HCT116 (cell line): ENCODE data around the gene C1QL4. TPM values are rescaled to one million over a fixed set of nuclear protein-coding genes. Genes with fewer than 3 reads are reported as not detected.

Experiments used
- ATAC-seq: fragments of 200-7000 bp; cut with Tn5 transposase; 2 replicates; pipeline ENCODE4 v1.9.1; 2020; ENCODE audit warnings: mild to moderate bottlenecking, moderate library complexity
- BruUV-seq: library from RNA; stranded (reverse); fragments of 400-500 nt; replicated peaks from 2 replicates; lab custom pipeline; 2021; lab: Mats Ljungman, UMichigan
- CTCF ChIA-PET: fragments of 300-600 bp; sonication (Branson Sonifier 250); formaldehyde crosslinking; loops from one replicate; lab custom pipeline; 2021; ENCODE audit warnings: antibody characterized with exemption; lab: Charles Lee
- POLR2A ChIA-PET: fragments of 300-600, 350-600 bp; sonication (Branson Sonifier 250); formaldehyde crosslinking; loops from one replicate; lab custom pipeline; 2021; ENCODE audit warnings: antibody characterized with exemption; lab: Charles Lee
- RAD21 ChIA-PET, 2 experiments: fragments of 300-600 bp; sonication (Branson Sonifier 250); formaldehyde crosslinking; loops; one replicate each; lab custom pipeline; 2023; ENCODE audit warnings: low total read pairs in 2 of 2; ENCODE audit not compliant: uncharacterized antibody in 2 of 2, unreplicated experiment in 2 of 2, low non-redundant PET in 1 of 2; lab: Charles Lee
- DNase-seq: peaks from one replicate; pipeline ENCODE4 v3.0.0-alpha.2; 2010; ENCODE audit warnings: low read depth, low spot score
- H2AFZ ChIP-seq: fragments of 200-600 bp; shearing (Covaris generic), sonication (generic); 2 replicates; pipeline ENCODE4 v1.6.1; 2017; ENCODE audit warnings: low read depth, mixed run types, mixed read lengths, antibody characterized with exemption, low read length; ENCODE audit not compliant: poor library complexity, severe bottlenecking
- H3K27ac ChIP-seq: 2 replicates; pipeline ENCODE4 v1.5.1; 2012; ENCODE audit warnings: low read depth, low read length
- H3K27me3 ChIP-seq: fragments of 200-600 bp; sonication (generic); 2 replicates; pipeline ENCODE4 v1.6.1; 2016; ENCODE audit warnings: mixed run types, low read length, mixed read lengths; ENCODE audit not compliant: insufficient read depth
- H3K36me3 ChIP-seq, 2 experiments: fragments of 200-500 bp in 1 of 2; fragments of 200-600 bp in 1 of 2; sonication (Bioruptor generic) in 1 of 2; sonication (generic) in 1 of 2; 2 replicates each; pipeline versions ENCODE4 v1.5.1 to v1.6.1; 2014 to 2016; ENCODE audit warnings: low read length in 2 of 2, inconsistent platforms in 1 of 2, mixed read lengths in 1 of 2, mixed run types in 1 of 2; ENCODE audit not compliant: insufficient read depth in 2 of 2, control insufficient read depth in 1 of 2
- H3K4me1 ChIP-seq, 2 experiments: fragments of 200-600 bp in 1 of 2; sonication (generic) in 1 of 2; 2 replicates each; pipeline versions ENCODE4 v1.5.1 to v1.6.1; 2012 to 2017; ENCODE audit warnings: low read length in 2 of 2, inconsistent platforms in 1 of 2, mild to moderate bottlenecking in 1 of 2, mixed read lengths in 1 of 2, mixed run types in 1 of 2, moderate library complexity in 1 of 2; ENCODE audit not compliant: insufficient read depth in 2 of 2, control insufficient read depth in 1 of 2
- H3K4me2 ChIP-seq: fragments of 200-600 bp; sonication (generic); 2 replicates; pipeline ENCODE4 v1.6.1; 2017; ENCODE audit warnings: mixed run types, low read length, mixed read lengths
- H3K4me3 ChIP-seq, 2 experiments: fragments of 200-600 bp in 1 of 2; sonication (generic) in 1 of 2; replicated peaks in 1 of 2; 2 replicates each; pipeline ENCODE4 v1.5.1; 2011 to 2016; ENCODE audit warnings: low read length in 2 of 2, control low read depth in 1 of 2, low read depth in 1 of 2, mild to moderate bottlenecking in 1 of 2, mixed read lengths in 1 of 2, mixed run types in 1 of 2
- H3K79me2 ChIP-seq: fragments of 200-600 bp; sonication (generic); 2 replicates; pipeline ENCODE4 v1.6.1; 2017; ENCODE audit warnings: mild to moderate bottlenecking, mixed run types, low read length, moderate library complexity, mixed read lengths; ENCODE audit not compliant: insufficient read depth
- H3K9ac ChIP-seq: fragments of 200-600 bp; sonication (generic); 2 replicates; pipeline ENCODE4 v1.6.1; 2016; ENCODE audit warnings: low read length, mixed read lengths
- H3K9me2 ChIP-seq: fragments of 200-600 bp; sonication (generic), shearing (Covaris generic); 2 replicates; pipeline ENCODE4 v1.6.1; 2017; ENCODE audit warnings: mixed run types, mild to moderate bottlenecking, moderate library complexity; ENCODE audit not compliant: insufficient read depth
- H3K9me3 ChIP-seq, 2 experiments: fragments of 200-500 bp in 1 of 2; fragments of 200-600 bp in 1 of 2; sonication (Bioruptor generic) in 1 of 2; sonication (generic) in 1 of 2; 2 replicates each; pipeline ENCODE4 v1.6.1; 2014 to 2017; ENCODE audit warnings: low read length in 2 of 2, mixed read lengths in 2 of 2, inconsistent platforms in 1 of 2, low read depth in 1 of 2, mild to moderate bottlenecking in 1 of 2, mixed run types in 1 of 2, moderate library complexity in 1 of 2; ENCODE audit not compliant: control insufficient read depth in 1 of 2, insufficient read depth in 1 of 2
- H4K20me1 ChIP-seq: fragments of 200-600 bp; sonication (generic), shearing (Covaris generic); 2 replicates; pipeline ENCODE4 v1.6.1; 2017; ENCODE audit warnings: mixed run types, mild to moderate bottlenecking, moderate library complexity; ENCODE audit not compliant: insufficient read depth
- ELF1 ChIP-seq: IDR thresholded peaks from 2 replicates; pipeline ENCODE4 v1.6.1; 2012; ENCODE audit warnings: low read depth, borderline replicate concordance
- EZH2 ChIP-seq: fragments of 200-600 bp; sonication (generic); IDR thresholded peaks from 2 replicates; pipeline ENCODE4 v1.6.1; 2017; ENCODE audit warnings: antibody characterized with exemption, mixed run types
- EZH2phosphoT487 ChIP-seq: fragments of 200-600 bp; IDR thresholded peaks from 2 replicates; pipeline ENCODE4 v1.6.1; 2018; ENCODE audit warnings: antibody characterized with exemption, borderline replicate concordance
- JUND ChIP-seq: IDR thresholded peaks from 2 replicates; pipeline ENCODE4 v1.6.1; 2012
- POLR2A ChIP-seq: IDR thresholded peaks from 2 replicates; pipeline ENCODE4 v1.7.0; 2011; ENCODE audit warnings: borderline replicate concordance; ENCODE audit not compliant: insufficient read depth, insufficient read length; ENCODE audit errors: extremely low read depth
- RAD21 ChIP-seq: IDR thresholded peaks from 2 replicates; pipeline ENCODE4 v1.6.1; 2012; ENCODE audit warnings: low read depth, mild to moderate bottlenecking
- REST ChIP-seq: IDR thresholded peaks from 2 replicates; pipeline ENCODE4 v1.6.1; 2012; ENCODE audit warnings: low read depth
- SIN3A ChIP-seq: IDR thresholded peaks from 2 replicates; pipeline ENCODE4 v1.6.1; 2012; ENCODE audit warnings: low read depth
- SP1 ChIP-seq: IDR thresholded peaks from 2 replicates; pipeline ENCODE4 v1.6.1; 2012; ENCODE audit warnings: low read depth
- SRF ChIP-seq: IDR thresholded peaks from 2 replicates; pipeline ENCODE4 v1.6.1; 2012; ENCODE audit warnings: low read depth
- TCF7L2 ChIP-seq: IDR thresholded peaks from 2 replicates; pipeline ENCODE4 v1.7.0; 2011; ENCODE audit warnings: borderline replicate concordance, inconsistent platforms; ENCODE audit not compliant: insufficient read depth, insufficient read length; ENCODE audit errors: extremely low read depth
- YY1 ChIP-seq: IDR thresholded peaks from 2 replicates; pipeline ENCODE4 v1.6.1; 2011; ENCODE audit warnings: low read length, low read depth, moderate library complexity, mild to moderate bottlenecking; ENCODE audit not compliant: insufficient replicate concordance; ENCODE audit errors: extremely low read depth
- intact Hi-C: fragments of 100-400 bp; cut with micrococcal nuclease; formaldehyde crosslinking; loops from 2 replicates; pipeline ENCODE4 v1.10.0; 2022
- total RNA-seq: library from RNA; stranded (reverse); gene quantifications from one replicate; pipeline ENCODE4 v1.2.1, GENCODE V29; 2021; ENCODE audit not compliant: unreplicated experiment
- TF ChIP-seq, protein P1 (sequence below): IDR thresholded peaks from 2 replicates; pipeline ENCODE4 v1.6.1; 2012
- TF ChIP-seq, protein P2 (sequence below): IDR thresholded peaks from 2 replicates; pipeline ENCODE4 v1.6.1; 2012

C1QL4 gene
- total RNA-seq, 1 experiment from 2014 or later, result 8.1 TPM

- TF ChIP-seq REST (no peak), SP1 (no peak), YY1 (no peak), SRF (no peak), SIN3A (no peak), EZH2 (no peak), EZH2phosphoT487 (no peak), POLR2A (no peak), TCF7L2 (no peak), RAD21 (no peak), JUND (no peak), ELF1 (no peak)
- TF ChIP-seq, protein P1, sequence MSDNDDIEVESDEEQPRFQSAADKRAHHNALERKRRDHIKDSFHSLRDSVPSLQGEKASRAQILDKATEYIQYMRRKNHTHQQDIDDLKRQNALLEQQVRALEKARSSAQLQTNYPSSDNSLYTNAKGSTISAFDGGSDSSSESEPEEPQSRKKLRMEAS, result no peak
- TF ChIP-seq, protein P2, sequence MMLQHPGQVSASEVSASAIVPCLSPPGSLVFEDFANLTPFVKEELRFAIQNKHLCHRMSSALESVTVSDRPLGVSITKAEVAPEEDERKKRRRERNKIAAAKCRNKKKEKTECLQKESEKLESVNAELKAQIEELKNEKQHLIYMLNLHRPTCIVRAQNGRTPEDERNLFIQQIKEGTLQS, result no peak
- no peak overlapping the region for H3K27ac ChIP-seq
- H4K20me1 ChIP-seq, result no peaks in the 10 kb centered on the region
- DNase-seq, result no peak
- no peak overlapping the region for H3K4me3 ChIP-seq
- H3K79me2 ChIP-seq, result peaks cover 27% of the 10 kb centered on the region
- BruUV-seq, result no TSS peak
- ChIA-PET RAD21 (no interaction called here), POLR2A (no interaction called here), CTCF (no interaction called here)
- H3K36me3 ChIP-seq, result peaks cover 16 to 37% of the 10 kb centered on the region in 2 experiments; a peak in 2 of 4 replicates
- H3K9me2 ChIP-seq, result no peaks in the 10 kb centered on the region
- ATAC-seq, result no peak
- H3K4me1 ChIP-seq, result peaks cover 8 to 13% of the 10 kb centered on the region in 2 experiments; a peak in 3 of 4 replicates
- H3K9ac ChIP-seq, result no peak overlapping the region
- no peaks in the 10 kb centered on the region for H3K9me3 ChIP-seq
- no peak overlapping the region for H3K4me2 ChIP-seq
- H3K27me3 ChIP-seq, result no peaks in the 10 kb centered on the region
- H2AFZ ChIP-seq, result no peak overlapping the region
- intact Hi-C loops, result no loop called here
These were observed 9.6 kb downstream of the C1QL4 start for GRCh38 chr12:49327368-49327767.
